Stimulated activated CD4-positive, alpha-beta T cell treated with anti-CD3 and anti-CD28 coated beads, Interleukin-1b, Interleukin-23, amount 100 ng/mL, for 4 hours (primary cell): ENCODE data around the gene UCK1.
"Not testable (repeated sequence)": the region's sequence is repeated elsewhere in the genome, so short reads cannot be mapped to it uniquely, and the experiment has no call there.

Experiments
- DNase-seq, 2 donors: peaks; one replicate each; pipeline ENCODE4 v3.0.0-alpha.2; 2020; ENCODE audit warnings: low read depth in 2 of 2

The UCK1 gene

DNA sequence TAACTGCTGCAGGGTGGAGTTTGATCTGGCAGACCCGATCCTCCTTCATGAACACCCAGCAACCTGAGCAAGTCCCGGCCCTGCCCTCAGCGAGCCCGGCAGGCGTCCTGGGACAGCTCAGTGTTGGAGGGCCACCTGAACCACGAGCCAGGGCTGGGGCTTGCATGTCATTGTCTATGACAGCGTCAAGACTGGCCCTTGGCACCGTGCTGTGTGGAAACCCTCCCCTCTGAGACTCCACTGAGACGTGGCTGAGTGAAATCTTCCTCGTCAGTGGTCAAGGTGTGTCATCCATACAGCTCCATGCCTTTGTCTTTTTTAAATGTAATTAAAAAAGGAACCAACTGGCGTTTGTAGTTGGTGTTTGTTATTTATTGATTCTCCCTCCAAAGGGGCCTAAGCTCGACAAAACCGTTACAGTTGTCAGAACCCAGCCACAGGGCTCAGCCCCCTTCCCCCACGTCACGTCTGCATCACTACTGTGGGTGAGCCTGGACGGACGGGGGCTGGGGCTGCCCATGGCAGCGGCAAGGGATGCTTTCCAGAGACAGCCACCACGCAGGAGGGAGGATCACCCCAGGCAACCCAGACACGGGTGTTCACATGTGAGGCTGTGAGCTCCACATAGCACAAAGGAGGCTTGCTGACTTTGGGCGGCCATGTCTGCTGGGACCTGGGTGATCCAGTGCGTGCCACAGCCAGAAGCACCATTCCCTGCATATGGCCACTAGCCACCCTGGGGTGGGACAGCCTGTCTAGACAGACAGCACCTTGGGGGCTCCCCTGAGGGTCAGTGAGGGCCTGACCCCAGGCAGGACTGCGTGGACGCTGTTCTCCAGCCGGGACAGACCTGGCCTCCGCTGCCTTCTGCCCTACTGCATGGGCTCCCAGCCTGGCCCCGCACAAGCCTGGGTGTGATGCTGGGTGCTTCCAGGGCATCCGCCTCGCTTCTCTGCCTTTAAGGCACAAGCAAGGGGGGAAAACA lies 7.3 kb downstream of the UCK1 start:
- no peak for DNase-seq

DNA sequence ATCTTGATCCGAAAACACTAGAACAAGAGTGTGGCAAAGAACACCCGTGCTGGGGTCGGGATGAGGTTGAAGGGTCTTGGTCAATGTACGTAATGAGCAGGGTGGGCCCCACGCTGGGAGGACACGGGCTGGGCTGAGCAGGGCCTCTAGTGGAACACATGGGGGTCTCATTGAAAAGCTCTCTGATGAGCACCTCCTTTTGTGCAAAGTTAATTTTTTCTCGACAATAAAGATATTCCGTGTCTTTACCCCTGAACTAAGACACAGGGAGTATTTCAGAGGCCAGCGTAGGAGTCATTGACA lies 8.0 kb downstream of the UCK1 start:
- DNase-seq = no peak

DNA sequence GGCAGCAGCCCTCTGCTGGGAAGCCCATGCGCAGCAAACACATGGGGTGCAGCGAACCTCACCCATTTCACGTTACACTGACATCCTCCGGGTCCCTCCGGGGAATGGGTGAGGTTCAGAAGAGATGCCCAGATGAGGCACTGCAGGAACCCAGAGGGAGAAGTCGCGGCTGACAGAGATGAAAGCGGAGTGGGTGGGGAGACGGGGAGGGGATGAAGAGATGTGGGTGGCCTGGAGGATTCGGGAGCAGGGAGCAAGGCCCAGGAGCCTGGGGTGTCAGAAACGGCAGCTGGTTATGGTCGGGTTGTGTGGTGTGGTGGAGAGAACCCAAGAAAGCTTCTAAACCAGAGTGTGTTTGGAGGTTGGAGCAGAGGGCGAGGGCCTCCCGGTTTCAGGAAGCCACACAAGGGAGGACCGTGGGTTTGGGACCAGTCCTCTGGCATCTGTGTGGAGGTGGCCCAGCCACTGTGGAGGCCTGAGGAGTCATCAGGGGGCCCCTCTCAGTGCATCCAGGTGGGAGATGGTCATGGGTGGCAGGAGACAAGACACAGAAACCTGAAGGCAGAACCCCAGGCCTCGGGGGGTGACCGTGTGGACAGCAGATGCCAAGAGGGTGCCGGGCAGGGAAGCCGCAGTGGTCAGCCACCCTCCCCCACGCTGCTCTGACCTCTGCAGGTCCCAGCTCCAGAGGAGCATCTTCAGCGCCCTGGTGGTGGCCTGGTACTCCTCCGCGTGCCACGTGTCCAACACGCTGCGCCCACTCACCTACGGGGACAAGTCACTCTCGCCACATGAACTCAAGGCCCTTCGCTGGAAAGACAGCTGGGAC lies 8.6 kb downstream of the UCK1 start:
- DNase-seq = no peak

DNA sequence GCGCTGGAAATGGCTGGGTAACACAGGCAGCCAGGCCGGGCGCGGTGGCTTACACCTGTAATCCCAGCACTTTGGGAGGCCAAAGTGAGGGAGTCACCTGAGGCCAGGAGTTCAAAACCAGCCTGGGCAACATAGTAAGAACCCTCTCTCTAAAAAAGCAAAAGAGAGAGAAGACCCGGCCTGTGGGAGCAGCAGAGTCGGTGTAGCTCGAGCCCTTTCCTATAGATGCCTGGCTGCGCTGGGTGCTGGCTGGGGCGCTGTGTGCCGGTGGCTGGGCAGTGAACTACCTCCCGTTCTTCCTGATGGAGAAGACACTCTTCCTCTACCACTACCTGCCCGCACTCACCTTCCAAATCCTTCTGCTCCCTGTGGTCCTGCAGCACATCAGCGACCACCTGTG lies 9.2 kb downstream of the UCK1 start:
- no peak for DNase-seq

DNA sequence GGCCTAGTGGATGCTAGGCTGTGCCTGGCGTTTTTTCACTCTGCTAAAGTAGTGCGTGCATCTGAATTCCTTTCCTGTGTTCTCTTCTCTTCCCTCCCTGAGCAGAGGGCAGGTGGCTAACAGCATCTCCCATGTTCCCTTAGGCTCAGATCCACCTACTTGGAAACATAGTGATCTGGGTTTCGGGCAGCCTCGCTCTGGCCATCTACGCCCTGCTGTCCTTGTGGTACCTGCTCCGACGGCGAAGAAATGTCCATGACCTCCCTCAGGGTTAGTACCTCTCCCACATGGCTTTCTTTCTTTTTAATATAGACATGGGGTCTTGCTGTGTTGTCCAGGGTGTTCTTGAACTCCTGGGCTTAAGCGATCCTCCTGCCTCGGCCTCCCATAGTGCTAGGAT lies 9.9 kb downstream of the UCK1 start:
- no peak for DNase-seq

DNA sequence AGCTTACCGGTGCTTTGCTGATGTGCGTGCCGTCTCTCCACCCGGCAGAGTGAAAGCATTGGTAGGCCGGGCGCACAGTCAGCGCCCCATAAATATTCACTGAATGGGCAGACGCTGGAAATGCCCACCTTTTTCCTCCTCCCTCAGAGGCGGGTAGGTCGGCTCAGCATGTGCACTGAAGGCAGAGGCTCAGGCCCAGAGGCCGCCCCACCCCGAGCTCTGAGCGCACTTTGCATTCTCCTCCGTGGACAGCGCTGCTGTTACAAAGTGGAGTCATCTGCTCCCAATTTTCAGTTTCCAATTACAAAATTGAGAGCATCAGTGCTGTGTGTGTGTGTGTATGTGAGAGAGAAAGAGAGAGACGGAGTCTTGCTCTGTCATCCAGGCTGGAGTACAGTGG lies 10.6 kb downstream of the UCK1 start:
- DNase-seq = no peak

DNA sequence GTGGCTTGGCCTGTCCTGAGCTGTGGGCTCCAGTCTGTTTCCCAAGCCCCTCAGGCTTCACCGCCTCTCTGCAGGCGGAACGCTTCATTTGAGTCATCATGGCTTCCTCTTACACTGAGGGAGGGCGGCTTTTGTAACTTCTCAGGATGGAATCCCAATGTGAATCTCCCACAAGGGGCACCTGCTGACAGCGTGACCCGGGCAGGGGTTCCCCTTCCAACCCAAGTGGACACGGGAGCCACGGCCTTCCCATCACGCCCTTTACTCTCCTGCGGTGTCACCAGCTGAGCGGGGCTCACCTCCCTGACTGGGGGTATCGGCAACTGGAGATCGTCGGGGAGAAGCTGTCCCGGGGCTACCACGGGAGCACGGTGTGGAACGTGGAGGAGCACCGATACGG lies 12.5 kb downstream of the UCK1 start:
- no peak for DNase-seq

DNA sequence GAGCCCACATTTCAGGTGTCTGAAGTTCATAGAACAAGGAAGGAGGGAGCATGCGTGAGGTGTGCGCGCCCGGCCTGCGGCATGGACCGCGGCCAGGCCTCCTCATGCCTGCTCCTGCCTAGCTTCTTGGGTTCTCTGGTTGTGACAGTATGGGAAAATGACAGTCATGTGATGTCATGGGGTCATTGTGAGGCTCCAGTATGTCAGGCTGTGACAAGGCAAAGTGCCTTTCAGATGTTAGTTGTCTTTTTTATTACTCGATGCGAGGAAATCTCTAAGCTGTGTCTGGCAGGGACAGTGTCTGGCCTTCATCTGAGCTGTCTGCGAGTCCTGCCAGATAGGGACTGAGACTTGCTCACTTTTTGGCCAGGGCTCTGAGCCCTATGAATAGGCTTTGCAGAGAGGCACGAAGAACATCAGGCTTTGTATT lies 13.3 kb downstream of the UCK1 start:
- no peak for DNase-seq

DNA sequence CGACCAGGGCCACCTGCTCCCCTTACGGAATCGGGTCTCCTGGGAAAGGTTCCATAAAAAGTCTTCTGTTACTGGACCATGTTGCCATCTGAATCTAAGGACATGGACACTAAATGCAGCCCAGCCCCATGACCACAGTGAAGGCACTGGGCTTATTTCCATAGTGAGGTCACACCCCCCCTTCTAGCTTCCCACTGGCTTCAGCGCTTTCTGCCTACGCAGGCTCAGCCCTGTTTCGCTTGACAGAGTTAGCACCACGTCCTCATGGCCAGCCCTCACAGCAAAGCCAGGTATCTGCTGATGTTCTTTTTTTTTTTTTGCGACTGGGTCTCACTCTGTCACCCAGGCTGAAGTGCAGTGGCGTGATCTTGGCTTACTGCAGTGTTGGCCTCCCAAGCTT lies 14.1 kb downstream of the UCK1 start:
- DNase-seq = no peak

DNA sequence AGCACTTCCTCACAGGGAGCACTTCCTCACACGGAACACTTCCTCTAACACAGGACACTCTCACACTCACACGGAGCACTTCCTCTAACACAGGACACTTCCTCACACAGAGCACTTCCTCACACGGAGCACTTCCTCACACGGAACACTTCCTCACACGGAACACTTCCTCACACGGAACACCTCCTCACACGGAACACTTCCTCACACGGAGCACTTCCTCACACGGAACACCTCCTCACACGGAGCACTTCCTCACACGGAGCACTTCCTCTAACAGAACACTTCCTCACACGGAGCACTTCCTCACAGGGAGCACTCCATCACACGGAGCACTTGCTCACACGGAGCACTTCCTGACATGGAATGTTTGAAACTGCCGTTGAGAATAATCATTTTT lies 15.0 kb downstream of the UCK1 start:
- DNase-seq = no peak

DNA sequence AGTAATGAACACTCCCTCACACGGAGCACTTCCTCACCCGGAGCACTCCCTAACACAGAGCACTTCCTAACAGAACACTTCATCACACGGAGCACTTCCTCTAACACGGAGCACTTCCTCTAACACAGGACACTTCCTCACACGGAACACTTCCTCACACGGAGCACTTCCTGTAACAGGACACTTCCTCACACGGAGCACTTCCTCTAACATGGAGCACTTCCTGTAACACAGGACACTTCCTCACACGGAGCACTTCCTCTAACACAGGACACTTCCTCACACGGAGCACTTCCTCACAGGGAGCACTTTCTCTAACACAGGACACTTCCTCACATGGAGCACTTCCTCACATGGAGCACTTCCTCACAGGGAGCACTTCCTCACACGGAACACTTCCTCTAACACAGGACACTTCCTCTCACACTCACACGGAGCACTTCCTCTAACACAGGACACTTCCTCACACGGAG lies 15.5 kb downstream of the UCK1 start:
- not testable (repeated sequence) for DNase-seq

DNA sequence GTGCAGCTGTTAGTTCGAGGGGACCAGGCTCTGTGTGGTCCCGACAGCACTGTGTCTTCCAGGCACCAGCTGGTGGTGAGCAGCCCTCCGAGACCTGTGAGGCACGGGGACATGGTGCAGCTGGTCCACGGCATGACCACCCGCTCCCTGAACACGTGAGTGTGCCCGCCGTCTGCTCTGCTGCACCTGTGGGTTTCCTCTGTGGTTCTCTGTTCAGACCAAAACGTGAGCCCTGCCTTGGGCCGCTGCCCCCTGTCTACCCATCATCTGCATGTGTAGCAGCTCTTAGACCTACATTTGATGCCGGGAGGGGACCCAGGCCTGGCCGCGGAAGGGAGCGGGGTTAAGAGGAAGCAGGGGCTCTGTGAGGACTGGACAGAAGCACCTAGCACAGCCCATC lies 17.9 kb downstream of the UCK1 start:
- no peak for DNase-seq

DNA sequence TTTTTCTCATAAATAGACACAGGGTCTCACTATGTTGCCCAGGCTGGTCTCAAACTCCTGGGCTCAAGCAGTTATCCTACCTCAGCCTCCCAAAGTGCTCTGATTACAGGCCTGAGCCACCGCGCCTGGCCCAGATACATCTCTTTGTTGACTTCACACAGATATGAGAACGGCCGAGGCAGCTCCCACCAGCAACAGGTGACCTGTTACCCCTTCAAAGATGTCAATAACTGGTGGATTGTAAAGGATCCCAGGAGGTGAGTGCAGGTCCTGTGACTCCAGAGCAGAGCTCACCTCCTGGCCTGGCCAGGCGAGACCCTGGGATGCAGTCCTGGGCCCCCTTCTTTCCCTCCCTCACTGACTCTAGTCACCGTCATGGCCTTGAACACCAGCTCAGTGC lies 19.2 kb downstream of the UCK1 start:
- no peak for DNase-seq

DNA sequence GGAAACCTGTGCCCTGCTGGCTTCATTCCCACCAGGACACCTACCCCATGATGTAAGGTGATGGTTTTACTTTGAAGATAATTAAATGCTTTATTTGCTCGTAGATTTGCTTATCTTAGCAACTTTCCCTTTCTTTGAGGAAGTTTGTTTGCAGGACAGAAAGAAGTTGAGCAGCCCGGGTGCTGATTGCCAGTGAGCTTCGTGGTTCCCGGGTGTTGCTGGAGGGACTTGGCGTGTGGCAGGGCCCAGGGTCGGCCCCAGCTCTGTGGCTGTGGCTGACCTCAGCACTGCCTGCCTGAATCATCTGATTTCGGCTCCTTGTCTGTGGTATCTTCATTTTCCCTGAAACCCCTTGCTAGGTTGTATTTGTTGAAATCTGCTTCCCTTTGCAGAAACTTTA lies 19.6 kb downstream of the UCK1 start:
- DNase-seq = no peak

DNA sequence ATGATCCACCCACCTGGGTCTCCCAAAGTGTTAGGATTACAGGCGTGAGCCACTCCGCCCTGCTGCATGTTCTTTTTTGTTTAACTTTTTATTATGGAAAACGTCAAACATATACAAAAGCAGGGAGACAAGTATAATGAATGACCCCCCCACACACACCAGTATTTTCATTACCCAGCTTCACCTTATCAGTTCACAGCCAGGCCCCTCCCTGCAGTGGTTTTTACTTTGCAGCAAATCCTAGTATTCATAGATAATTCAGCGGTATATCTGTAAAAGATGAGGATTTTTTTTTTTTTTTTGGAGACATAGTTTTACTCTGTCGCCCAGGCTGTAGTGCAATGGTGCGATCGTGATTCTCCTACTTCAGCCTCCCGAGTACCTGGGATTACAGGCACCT lies 26.1 kb downstream of the UCK1 start:
- no peak for DNase-seq

DNA sequence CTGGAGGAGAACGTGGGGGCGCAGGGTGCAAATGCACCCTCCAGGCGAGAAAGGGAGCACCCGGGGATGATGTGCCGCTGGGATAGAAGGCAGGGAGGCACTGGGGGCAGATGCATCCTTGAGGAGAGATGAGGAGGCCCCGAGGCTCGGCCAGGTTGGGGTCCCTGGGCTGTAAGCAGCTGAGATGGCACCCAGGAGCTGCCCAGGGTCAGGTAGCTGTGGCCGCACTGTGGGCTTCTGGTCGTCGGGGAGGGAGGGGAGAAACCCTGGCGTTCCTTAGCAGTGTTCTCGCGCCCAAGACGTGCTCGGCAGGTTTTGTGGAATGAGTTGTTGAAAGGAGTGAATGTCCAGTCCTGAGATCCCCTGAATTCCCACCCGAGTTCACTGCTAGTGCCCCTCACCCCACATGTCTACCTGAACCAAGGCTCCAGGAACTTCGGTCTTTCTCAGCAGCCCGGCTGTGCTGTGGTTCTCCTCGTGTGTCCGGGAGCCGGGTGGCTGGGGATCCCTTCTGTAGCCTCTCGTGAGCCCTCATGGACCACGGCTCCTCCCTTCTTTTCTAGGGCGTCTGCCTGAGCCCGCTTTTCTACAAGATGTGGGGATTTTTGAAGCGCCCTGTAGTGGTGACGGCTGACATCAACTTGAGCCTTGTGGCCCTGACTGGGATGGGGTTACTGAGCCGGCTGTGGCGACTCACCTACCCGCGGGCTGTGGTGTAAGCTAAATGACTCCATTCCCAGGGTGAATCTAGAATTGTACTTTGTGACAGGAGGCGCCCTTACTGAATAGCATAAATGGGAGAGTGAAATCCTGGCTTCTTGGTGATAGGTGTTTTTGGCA lies 27.2 kb downstream of the UCK1 start:
- peak; percentile 27 to 41 for DNase-seq

DNA sequence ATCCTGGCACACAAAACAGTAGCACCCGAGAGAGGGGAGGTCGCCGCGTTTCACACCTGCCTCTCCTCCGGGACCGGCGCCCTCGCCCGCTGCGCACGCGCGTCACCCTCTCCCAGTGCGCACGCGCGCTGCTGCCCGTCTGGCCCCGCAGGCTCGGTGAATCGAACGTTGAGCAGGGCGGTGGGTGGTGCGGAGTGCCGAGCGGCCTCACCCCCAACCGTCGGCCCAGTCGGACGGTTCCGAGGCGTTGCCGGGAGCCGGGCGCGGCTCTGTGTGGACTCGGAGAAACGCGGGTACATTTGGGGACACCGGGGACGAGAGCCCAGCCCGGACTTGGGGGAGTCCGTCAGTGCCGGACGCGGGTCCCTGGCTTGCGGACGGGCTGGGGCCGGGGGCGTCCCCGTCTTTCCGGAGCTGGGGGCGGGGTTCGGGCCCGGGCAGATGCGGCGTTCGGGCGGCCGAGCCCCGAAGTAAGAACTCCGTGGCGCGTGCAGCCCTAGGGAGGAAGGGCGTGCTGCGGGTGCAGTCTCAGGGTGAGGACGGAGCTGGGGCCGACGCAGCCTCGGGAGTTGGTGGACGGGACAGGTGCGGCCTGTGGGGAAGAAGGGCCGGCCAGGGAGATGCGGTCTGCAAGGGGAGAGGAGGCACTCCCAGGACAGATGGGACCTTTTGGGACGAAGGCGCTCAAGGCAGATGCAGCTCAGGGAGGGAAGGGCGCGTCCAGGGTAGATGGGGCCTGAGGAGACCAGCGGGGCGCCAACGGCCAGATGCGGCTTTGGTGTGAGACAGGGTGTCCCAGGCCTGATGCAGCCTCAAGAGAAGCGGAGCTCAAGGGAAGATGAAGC lies 28.1 kb downstream of the UCK1 start, which contains the start of gene POMT1:
TSS of gene POMT1 (plus strand) at position 138 of the 845 bp plus-strand sequence. CDS start 1,301 bp downstream, outside the sequence.
- peak; percentile 84 for DNase-seq

DNA sequence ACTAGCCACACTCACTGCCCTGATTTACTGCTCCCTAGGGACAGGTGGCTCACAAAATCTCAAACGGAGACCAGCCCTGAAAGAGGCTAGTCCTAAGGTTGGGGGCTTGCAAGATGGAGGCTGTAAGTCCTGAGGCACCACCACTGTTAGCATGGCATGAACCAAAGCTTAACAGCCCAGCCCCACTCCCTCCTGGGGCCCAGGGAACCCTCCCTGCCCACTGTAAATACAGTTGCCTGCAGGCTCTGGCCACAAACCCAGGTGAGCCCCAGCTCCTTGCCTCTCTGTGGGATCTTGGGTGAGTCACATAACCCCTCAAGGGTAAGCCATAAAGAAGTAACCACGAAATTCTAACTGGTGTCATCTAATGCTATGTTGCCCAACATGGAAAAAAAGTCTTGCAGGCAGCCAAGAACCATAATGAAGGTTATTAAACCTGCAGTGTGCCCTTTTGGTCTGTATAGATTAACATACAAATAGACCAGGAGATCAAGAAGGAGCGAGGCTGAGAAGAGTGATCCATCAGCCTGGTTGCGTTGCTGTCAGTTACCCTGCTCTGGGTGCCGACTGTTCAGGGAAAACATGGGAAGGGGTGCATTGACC lies 30.0 kb downstream of the UCK1 start:
- peak in 1 of 2 donors; percentile 44 for DNase-seq

DNA sequence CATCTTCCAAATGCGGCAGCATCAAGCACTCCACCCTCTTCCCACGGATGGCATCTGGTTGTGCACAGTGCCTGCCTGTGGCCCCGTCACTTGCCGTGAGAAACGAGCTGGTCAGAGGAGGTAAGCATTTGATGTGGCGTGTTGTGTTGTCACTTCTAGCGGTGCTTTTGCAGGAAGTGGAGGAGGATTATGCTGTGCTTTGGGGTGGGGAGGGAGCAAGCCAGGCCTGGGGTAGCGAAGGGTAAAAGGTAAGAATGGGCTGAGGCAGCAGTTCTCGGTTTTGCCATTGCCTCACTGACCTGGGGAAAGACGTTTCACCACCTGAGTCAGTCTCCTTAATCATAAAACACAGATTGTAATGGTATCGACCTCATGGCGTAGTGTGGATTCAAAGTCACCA lies 30.7 kb downstream of the UCK1 start:
- peak; percentile 23 to 51 for DNase-seq

DNA sequence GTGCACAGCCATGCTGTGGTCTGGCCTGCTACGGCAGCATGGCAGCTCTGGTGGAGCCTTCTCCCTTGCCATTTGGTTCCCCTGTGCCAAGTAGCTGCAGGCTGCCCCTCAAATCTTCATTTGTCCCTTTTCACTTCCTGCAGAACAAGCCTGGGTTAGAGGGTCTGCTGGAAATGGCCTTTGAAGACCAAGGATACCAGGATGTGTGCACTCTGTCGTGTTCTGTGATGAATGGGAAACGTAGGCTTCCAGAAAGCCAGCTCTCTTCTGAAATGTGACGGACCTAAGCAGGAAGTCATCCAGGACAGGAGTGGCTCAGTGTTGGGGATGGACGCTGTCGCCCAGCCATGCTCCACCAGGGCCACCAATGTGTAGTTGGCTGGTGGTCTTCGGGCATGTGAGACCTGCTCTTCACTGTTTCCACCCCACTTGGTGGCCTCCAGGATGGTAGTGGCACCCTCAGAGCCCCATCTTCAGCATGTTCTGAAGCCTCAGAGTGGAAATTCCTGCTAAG lies 31.8 kb downstream of the UCK1 start:
- no peak for DNase-seq
